DOHH2 (cell line): ENCODE results near the gene TACC2.

ENCODE experiments used
- H3F3A ChIP-seq: fragments of 200-600 bp; sonication (generic), shearing (Covaris generic); 2 replicates; pipeline ENCODE4 v1.6.0; 2016; ENCODE audit warnings: antibody characterized with exemption, mild to moderate bottlenecking; ENCODE audit not compliant: control insufficient read depth, insufficient read depth
- H3K27ac ChIP-seq: fragments of 200-600 bp; sonication (generic); 2 replicates; pipeline ENCODE4 v1.5.1; 2014; ENCODE audit warnings: low read depth, mild to moderate bottlenecking, low read length, moderate library complexity
- H3K27me3 ChIP-seq: fragments of 200-600 bp; sonication (generic); 2 replicates; pipeline ENCODE4 v1.6.1; 2014; ENCODE audit warnings: mild to moderate bottlenecking, low read length, mixed read lengths; ENCODE audit not compliant: control insufficient read depth
- H3K36me3 ChIP-seq: fragments of 200-600 bp; sonication (generic); 2 replicates; pipeline ENCODE4 v1.6.1; 2014; ENCODE audit warnings: mild to moderate bottlenecking, low read length, moderate library complexity, mixed read lengths; ENCODE audit not compliant: control insufficient read depth
- H3K4me1 ChIP-seq: fragments of 200-600 bp; sonication (generic); 2 replicates; pipeline ENCODE4 v1.6.1; 2014; ENCODE audit warnings: mild to moderate bottlenecking, low read length, mixed read lengths; ENCODE audit not compliant: control insufficient read depth
- H3K4me2 ChIP-seq: fragments of 200-600 bp; sonication (generic); 2 replicates; pipeline ENCODE4 v1.6.0; 2014; ENCODE audit warnings: mild to moderate bottlenecking, low read length, moderate library complexity
- H3K4me3 ChIP-seq: fragments of 200-600 bp; sonication (generic); 2 replicates; pipeline ENCODE4 v1.5.1; 2014; ENCODE audit warnings: mild to moderate bottlenecking, low read length, mixed read lengths
- H3K79me2 ChIP-seq: fragments of 200-600 bp; sonication (generic); 2 replicates; pipeline ENCODE4 v1.6.1; 2014; ENCODE audit warnings: mild to moderate bottlenecking, low read length, mixed read lengths; ENCODE audit not compliant: control insufficient read depth
- H3K9me2 ChIP-seq: fragments of 200-600 bp; sonication (generic); replicated peaks from 2 replicates; pipeline ENCODE4 v1.6.1; 2014; ENCODE audit warnings: mild to moderate bottlenecking, low read length, mixed read lengths; ENCODE audit not compliant: control insufficient read depth
- H3K9me3 ChIP-seq: fragments of 200-600 bp; sonication (generic); 2 replicates; pipeline ENCODE4 v1.6.1; 2014; ENCODE audit warnings: antibody characterized with exemption, low read length, mixed read lengths; ENCODE audit not compliant: control insufficient read depth, insufficient read depth
- H4K20me1 ChIP-seq: fragments of 200-600 bp; sonication (generic); 2 replicates; pipeline ENCODE4 v1.6.0; 2014; ENCODE audit warnings: low read depth, mild to moderate bottlenecking, antibody characterized with exemption, low read length, moderate library complexity; ENCODE audit not compliant: control insufficient read depth, insufficient read depth
- EZH2phosphoT487 ChIP-seq: fragments of 200-600 bp; sonication (generic); IDR thresholded peaks from 2 replicates; pipeline ENCODE4 v1.6.1; 2017; ENCODE audit warnings: borderline replicate concordance, mild to moderate bottlenecking, antibody characterized with exemption, low read length, moderate library complexity, mixed read lengths
- TF ChIP-seq, protein P1 (sequence below): fragments of 200-600 bp; sonication (generic); IDR thresholded peaks from one replicate; pipeline ENCODE4 v1.5.1; 2014; ENCODE audit warnings: antibody characterized with exemption, mild to moderate bottlenecking, low read depth, low read length; ENCODE audit not compliant: poor library complexity, severe bottlenecking

TACC2 gene

DNA sequence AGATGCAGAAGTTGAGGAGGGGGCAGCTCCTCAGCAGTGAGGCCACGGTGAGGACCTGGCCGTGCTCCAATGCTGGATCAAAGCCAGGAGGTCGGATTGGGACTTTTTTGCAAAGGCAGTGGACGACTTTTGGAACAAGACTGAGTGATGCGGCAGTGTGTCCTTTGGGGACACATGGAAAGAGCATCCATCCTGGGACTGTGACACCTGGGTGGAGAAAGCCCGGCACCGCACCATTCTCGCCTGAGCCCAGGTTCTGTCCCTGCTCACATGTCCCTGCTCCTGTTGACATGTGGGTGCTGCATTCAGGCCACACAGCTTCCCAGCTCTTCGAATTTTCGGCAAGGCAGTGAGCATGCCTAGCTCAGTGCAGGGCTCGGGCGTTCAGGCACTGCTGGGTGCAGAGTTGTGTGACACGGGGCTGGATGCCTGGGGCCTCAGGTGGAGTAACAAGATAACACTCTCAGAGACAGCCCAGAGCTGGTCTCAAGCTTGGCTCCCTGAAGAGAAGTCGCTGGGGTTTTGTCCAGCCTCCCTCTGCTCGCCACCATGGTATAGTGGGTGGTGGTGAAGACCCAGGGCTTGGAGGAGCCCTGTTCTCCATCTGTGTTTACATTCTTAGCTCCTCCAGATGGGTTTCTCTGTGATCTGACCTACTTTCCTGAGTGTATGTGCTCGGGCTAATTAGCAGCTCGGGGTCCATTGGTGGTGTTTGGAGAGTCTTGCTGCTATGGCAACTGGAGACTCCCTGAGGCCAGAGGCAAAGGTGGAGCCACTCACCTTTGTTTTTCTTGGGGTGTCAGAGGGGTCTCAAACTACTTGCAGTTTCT, 170.4 kb downstream of the TACC2 start:
- H3K4me2 ChIP-seq = no peak overlapping the region
- no peak overlapping the region for H3K27ac ChIP-seq

DNA sequence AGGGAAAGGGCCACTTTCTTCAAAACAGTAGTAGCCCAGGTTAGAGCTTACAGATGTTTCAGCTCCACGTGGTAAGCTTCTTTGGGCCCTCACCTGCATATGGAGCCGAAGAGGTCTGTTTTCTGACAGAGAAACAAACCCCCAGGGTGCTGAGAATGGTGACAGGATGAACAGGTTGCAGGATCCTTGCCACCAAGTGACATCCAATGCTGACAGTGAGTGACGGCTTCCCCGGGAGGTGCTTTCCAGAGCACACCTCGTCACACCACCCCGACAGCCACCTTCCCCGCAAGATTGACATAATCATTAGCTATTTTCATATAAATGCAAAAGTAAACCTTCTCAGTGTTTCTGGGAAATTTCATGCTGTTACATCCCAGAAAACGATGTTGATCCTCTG, 172.8 kb downstream of the TACC2 start:
- Histone ChIP-seq H3K27ac (no peak overlapping the region), H3K4me2 (no peak overlapping the region), H3K9me3 (no peaks in the 10 kb centered on the region), H4K20me1 (no peaks in the 10 kb centered on the region), H3F3A (no peaks in the 10 kb centered on the region), H3K4me1 (no peaks in the 10 kb centered on the region), H3K36me3 (no peaks in the 10 kb centered on the region), H3K27me3 (peaks cover 7% of the 10 kb centered on the region), H3K9me2 (no peaks in the 10 kb centered on the region), H3K79me2 (no peaks in the 10 kb centered on the region), H3K4me3 (no peak overlapping the region)
- TF ChIP-seq EZH2phosphoT487 = no peak
- TF ChIP-seq, protein P1, sequence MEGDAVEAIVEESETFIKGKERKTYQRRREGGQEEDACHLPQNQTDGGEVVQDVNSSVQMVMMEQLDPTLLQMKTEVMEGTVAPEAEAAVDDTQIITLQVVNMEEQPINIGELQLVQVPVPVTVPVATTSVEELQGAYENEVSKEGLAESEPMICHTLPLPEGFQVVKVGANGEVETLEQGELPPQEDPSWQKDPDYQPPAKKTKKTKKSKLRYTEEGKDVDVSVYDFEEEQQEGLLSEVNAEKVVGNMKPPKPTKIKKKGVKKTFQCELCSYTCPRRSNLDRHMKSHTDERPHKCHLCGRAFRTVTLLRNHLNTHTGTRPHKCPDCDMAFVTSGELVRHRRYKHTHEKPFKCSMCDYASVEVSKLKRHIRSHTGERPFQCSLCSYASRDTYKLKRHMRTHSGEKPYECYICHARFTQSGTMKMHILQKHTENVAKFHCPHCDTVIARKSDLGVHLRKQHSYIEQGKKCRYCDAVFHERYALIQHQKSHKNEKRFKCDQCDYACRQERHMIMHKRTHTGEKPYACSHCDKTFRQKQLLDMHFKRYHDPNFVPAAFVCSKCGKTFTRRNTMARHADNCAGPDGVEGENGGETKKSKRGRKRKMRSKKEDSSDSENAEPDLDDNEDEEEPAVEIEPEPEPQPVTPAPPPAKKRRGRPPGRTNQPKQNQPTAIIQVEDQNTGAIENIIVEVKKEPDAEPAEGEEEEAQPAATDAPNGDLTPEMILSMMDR = no peak

More for the DNA sequence above, 170.4 kb downstream of the TACC2 start:
- no peak overlapping the region for H3K4me3 ChIP-seq
- no peaks in the 10 kb centered on the region for H3K9me3 ChIP-seq
- H4K20me1 ChIP-seq = no peaks in the 10 kb centered on the region
- peaks cover 7% of the 10 kb centered on the region for H3K27me3 ChIP-seq
- H3K4me1 ChIP-seq = no peaks in the 10 kb centered on the region
- no peak for TF ChIP-seq EZH2phosphoT487
- TF ChIP-seq, protein P1 = no peak
- H3K79me2 ChIP-seq = no peaks in the 10 kb centered on the region
- no peaks in the 10 kb centered on the region for H3K9me2 ChIP-seq
- H3K36me3 ChIP-seq = no peaks in the 10 kb centered on the region
- H3F3A ChIP-seq = no peaks in the 10 kb centered on the region

DNA sequence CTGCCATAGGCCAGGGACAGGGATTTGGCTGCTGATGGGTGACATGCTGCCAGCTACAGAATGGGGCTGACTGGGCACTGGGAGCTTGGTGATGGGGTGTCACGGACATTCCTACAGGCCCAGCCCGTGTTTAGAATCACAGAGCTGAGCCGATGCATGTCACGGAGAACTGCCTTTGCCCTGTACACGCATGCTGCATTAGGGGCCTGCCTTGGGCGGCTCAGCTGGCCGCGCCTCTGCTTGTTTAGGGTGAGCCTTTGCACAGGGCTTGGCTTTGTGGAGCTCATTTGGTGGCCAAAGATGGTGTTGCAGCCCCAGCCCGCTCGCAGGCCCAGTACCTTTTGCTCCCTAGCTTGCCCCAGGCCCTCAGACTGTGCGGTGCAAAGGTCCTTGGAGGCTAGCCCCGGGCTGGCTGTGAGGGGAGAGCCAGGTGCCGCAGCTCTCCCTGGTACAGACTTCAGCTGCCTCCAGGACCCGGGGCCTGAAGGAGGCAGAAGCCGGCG, 173.8 kb downstream of the TACC2 start:
- no peaks in the 10 kb centered on the region for H3F3A ChIP-seq
- H3K36me3 ChIP-seq = no peaks in the 10 kb centered on the region
- no peaks in the 10 kb centered on the region for H3K4me1 ChIP-seq
- H3K27ac ChIP-seq = no peak overlapping the region
- H4K20me1 ChIP-seq = no peaks in the 10 kb centered on the region
- H3K79me2 ChIP-seq = no peaks in the 10 kb centered on the region
- TF ChIP-seq, protein P1 = no peak
- TF ChIP-seq EZH2phosphoT487 = no peak
- H3K9me3 ChIP-seq = no peaks in the 10 kb centered on the region
- no peak overlapping the region for H3K4me3 ChIP-seq
- no peaks in the 10 kb centered on the region for H3K9me2 ChIP-seq
- H3K27me3 ChIP-seq = peaks cover 7% of the 10 kb centered on the region
- H3K4me2 ChIP-seq = no peak overlapping the region
